ENCODE data around the gene ADTRP. TPM values are rescaled to one million over a fixed set of nuclear protein-coding genes. Genes with fewer than 3 reads are reported as not detected.

ADTRP gene
- total RNA-seq, 1 donor from 2014 or later = 0.35 TPM

GRCh38 chr6:11669696-11670095, 108.9 kb downstream of the ADTRP start:
- Mint-ChIP-seq H3K27me3 (ENCODE audit: low read depth) (no peaks in the 10 kb centered on the region), H3K27ac (ENCODE audit: unreplicated experiment) (no peak overlapping the region), H3K9me3 (ENCODE audit: low read depth) (peaks cover 12% of the 10 kb centered on the region), H3K4me3 (ENCODE audit: unreplicated experiment) (no peak overlapping the region), H3K4me1 (ENCODE audit: low read depth) (peaks cover 7% of the 10 kb centered on the region), H3K36me3 (ENCODE audit: low read depth) (peaks cover 1% of the 10 kb centered on the region)
- TF ChIP-seq CTCF (IDR thresholded peaks at IDR 0.05) = no peak
- DNase-seq (ENCODE audit: low spot score) = no peak

DNA sequence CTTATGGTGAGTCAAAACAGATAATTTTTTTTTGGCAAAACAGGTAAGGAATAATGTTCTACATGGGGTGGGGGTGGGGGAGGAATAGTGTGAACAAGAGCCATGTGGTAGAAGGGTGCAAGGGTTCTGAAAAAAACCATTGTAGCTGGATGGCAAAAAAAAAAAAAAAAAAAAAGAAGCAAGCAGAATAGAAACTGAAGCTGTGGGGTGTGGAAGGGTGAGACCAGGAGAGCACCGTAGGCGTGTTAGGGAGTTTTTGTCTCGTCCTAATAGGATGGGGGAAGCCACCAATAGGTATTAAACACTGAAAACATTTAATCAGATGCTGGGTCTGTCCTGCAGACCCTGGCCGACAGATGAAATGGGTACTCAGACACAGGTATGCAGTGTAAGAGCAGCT, 110.1 kb downstream of the ADTRP start:
- H3K4me3 Mint-ChIP-seq (ENCODE audit: unreplicated experiment) = no peak overlapping the region
- TF ChIP-seq CTCF (IDR thresholded peaks at IDR 0.05) = no peak
- H3K4me1 Mint-ChIP-seq (ENCODE audit: low read depth) = peaks cover 7% of the 10 kb centered on the region
- peaks cover 1% of the 10 kb centered on the region for H3K36me3 Mint-ChIP-seq (ENCODE audit: low read depth)
- H3K27ac Mint-ChIP-seq (ENCODE audit: unreplicated experiment) = no peak overlapping the region
- H3K27me3 Mint-ChIP-seq (ENCODE audit: low read depth) = no peaks in the 10 kb centered on the region
- DNase-seq (ENCODE audit: low spot score) = no peak
- H3K9me3 Mint-ChIP-seq (ENCODE audit: low read depth) = peaks cover 12% of the 10 kb centered on the region

- Mint-ChIP-seq H3K9me3 (ENCODE audit: low read depth) (peaks cover 12% of the 10 kb centered on the region), H3K4me3 (ENCODE audit: unreplicated experiment) (no peak overlapping the region), H3K27ac (ENCODE audit: unreplicated experiment) (no peak overlapping the region), H3K4me1 (ENCODE audit: low read depth) (peaks cover 7% of the 10 kb centered on the region), H3K36me3 (ENCODE audit: low read depth) (peaks cover 1% of the 10 kb centered on the region), H3K27me3 (ENCODE audit: low read depth) (no peaks in the 10 kb centered on the region)
- no peak for DNase-seq (ENCODE audit: low spot score)
- no peak for TF ChIP-seq CTCF (IDR thresholded peaks at IDR 0.05)
Observed at GRCh38 chr6:11667876-11668275, 110.7 kb downstream of the ADTRP start.

GRCh38 chr6:11665604-11666326, 112.8 kb downstream of the ADTRP start:
- H3K36me3 Mint-ChIP-seq (ENCODE audit: low read depth) = peaks cover under 1% of the 10 kb centered on the region
- TF ChIP-seq CTCF (IDR thresholded peaks at IDR 0.05) = no peak
- H3K27ac Mint-ChIP-seq (ENCODE audit: unreplicated experiment) = no peak overlapping the region
- peaks cover 4% of the 10 kb centered on the region for H3K9me3 Mint-ChIP-seq (ENCODE audit: low read depth)
- H3K4me1 Mint-ChIP-seq (ENCODE audit: low read depth) = no peaks in the 10 kb centered on the region
- no peak overlapping the region for H3K4me3 Mint-ChIP-seq (ENCODE audit: unreplicated experiment)
- no peaks in the 10 kb centered on the region for H3K27me3 Mint-ChIP-seq (ENCODE audit: low read depth)
- DNase-seq (ENCODE audit: low spot score) = no peak

Other genes with a start within 250 kb of the ADTRP start
- 3.6 to 5.1 TPM (median 3.9 TPM) in 3 replicates for gene TMEM170B, start 241.1 kb downstream of the ADTRP start, total RNA-seq
- gene HIVEP1, start 233.5 kb upstream of the ADTRP start, total RNA-seq = 34.2 to 49.7 TPM (median 44.6 TPM) in 3 replicates